ENCODE results near the gene TTC17.
"Not testable (repeated sequence)": the region's sequence is repeated elsewhere in the genome, so short reads cannot be mapped to it uniquely, and the experiment has no call there.

The TTC17 gene

DNA sequence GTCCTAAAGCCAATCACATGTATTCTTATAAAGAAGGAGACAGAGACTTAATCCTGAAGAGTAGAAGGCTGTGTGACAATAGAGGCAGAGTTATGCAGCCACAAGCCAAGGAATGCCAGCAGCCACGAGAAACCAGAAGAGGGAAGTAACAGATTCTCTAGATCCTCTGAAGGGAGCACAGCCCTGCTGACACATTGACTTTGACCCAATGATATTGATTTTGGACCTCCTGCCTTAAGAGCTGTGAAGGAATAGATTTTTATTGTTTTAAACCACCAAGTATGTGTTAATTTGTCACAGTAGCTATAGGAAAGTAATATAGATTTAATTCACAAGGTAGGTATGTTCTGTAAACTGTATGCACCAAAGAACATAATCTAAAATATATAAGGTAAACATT, 103.6 kb downstream of the TTC17 start:
- Histone ChIP-seq H3K4me1 (ENCODE audit: control insufficient read depth in 1 of 2, insufficient read depth in 2 of 2, low read length in 2 of 2) (no peaks in the 10 kb centered on the region), H3K36me3 (ENCODE audit: control insufficient read depth in 1 of 2, insufficient read depth in 2 of 2, low read length in 2 of 2) (peaks cover 49 to 82% of the 10 kb centered on the region in 2 donors), H3K9me3 (ENCODE audit: control insufficient read depth in 1 of 2, low read length in 2 of 2) (peaks cover 0 to 8% of the 10 kb centered on the region in 2 donors), H3K4me3 (ENCODE audit: low read depth in 1 of 2, low read length in 2 of 2) (no peak overlapping the region), H3K27ac (ENCODE audit: low read length) (no peak overlapping the region), H3K27me3 (ENCODE audit: low read depth, low read length) (no peaks in the 10 kb centered on the region)

DNA sequence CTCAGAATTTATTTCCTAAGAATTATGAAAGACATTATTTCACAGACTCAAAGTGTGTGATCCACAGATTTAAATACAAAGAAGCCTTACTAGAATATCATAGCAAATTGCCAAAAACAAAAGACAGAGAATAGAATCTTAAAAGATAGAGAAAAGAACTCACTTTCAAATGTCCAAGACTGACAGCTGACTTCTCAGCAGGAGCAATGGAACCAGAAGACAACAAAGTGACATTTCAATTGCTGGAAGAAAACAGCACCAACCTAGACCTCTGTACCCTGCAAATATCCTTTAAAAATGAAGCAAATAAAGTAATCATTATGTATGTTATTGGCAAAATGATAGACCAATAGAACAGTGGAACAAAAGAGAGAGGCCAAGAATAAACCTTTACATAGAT, 109.2 kb downstream of the TTC17 start:
- no peaks in the 10 kb centered on the region for H3K27me3 ChIP-seq (ENCODE audit: low read depth, low read length)
- peaks cover 28 to 47% of the 10 kb centered on the region in 2 donors for H3K36me3 ChIP-seq (ENCODE audit: control insufficient read depth in 1 of 2, insufficient read depth in 2 of 2, low read length in 2 of 2)
- no peaks in the 10 kb centered on the region for H3K4me1 ChIP-seq (ENCODE audit: control insufficient read depth in 1 of 2, insufficient read depth in 2 of 2, low read length in 2 of 2)
- H3K27ac ChIP-seq (ENCODE audit: low read length), result no peak overlapping the region
- H3K4me3 ChIP-seq (ENCODE audit: low read depth in 1 of 2, low read length in 2 of 2), result no peak overlapping the region
- peaks cover 2 to 6% of the 10 kb centered on the region in 2 donors for H3K9me3 ChIP-seq (ENCODE audit: control insufficient read depth in 1 of 2, low read length in 2 of 2)

DNA sequence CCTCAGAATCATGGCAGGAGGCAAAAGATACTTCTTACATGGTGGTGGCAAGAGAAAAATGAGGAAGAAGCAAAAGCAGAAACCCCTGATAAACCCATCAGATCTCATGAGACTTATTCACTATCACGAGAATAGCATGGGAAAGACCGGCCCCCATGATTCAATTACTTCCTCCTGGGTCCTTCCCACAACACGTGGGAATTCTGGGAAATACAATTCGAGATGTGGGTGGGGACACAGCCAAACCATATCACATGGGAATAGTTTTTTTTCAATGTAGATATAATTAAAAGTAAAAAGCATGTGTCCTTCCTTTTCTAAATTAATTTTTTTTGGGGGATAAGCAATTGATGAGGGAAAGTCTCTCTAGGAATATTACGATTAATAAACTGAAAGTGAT, 118.8 kb downstream of the TTC17 start:
- not testable (repeated sequence) for H3K4me1 ChIP-seq (ENCODE audit: control insufficient read depth in 1 of 2, insufficient read depth in 2 of 2, low read length in 2 of 2); H3K27ac ChIP-seq (ENCODE audit: low read length); H3K27me3 ChIP-seq (ENCODE audit: low read depth, low read length); H3K4me3 ChIP-seq (ENCODE audit: low read depth in 1 of 2, low read length in 2 of 2)
- Histone ChIP-seq H3K36me3 (ENCODE audit: control insufficient read depth in 1 of 2, insufficient read depth in 2 of 2, low read length in 2 of 2) (peaks cover 0 to 13% of the 10 kb centered on the region in 2 donors), H3K9me3 (ENCODE audit: control insufficient read depth in 1 of 2, low read length in 2 of 2) (peaks cover 0 to 16% of the 10 kb centered on the region in 2 donors)

DNA sequence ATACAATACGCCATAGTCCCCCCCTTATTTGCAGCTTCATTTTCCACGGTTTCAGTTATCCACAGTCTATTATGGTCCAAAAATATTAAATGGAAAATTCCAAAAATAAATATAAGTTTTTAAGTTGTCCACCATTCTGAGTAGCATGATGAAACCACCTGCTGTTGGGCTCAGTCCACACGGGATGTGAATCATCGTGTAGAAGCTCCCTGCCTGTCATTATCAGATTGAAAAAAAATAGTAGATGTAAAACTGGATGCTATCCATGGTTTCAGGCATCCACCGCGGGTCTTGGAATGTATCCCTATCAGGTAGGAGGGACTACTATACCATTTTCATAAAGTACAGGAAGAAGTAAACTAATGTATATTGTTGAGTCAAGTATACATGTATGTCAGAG, 127.4 kb downstream of the TTC17 start:
- Histone ChIP-seq H3K4me1 (ENCODE audit: control insufficient read depth in 1 of 2, insufficient read depth in 2 of 2, low read length in 2 of 2) (no peaks in the 10 kb centered on the region), H3K27ac (ENCODE audit: low read length) (no peak overlapping the region), H3K27me3 (ENCODE audit: low read depth, low read length) (no peaks in the 10 kb centered on the region), H3K4me3 (ENCODE audit: low read depth in 1 of 2, low read length in 2 of 2) (no peak overlapping the region), H3K9me3 (ENCODE audit: control insufficient read depth in 1 of 2, low read length in 2 of 2) (no peaks in the 10 kb centered on the region), H3K36me3 (ENCODE audit: control insufficient read depth in 1 of 2, insufficient read depth in 2 of 2, low read length in 2 of 2) (peaks cover 11 to 17% of the 10 kb centered on the region in 2 donors)

DNA sequence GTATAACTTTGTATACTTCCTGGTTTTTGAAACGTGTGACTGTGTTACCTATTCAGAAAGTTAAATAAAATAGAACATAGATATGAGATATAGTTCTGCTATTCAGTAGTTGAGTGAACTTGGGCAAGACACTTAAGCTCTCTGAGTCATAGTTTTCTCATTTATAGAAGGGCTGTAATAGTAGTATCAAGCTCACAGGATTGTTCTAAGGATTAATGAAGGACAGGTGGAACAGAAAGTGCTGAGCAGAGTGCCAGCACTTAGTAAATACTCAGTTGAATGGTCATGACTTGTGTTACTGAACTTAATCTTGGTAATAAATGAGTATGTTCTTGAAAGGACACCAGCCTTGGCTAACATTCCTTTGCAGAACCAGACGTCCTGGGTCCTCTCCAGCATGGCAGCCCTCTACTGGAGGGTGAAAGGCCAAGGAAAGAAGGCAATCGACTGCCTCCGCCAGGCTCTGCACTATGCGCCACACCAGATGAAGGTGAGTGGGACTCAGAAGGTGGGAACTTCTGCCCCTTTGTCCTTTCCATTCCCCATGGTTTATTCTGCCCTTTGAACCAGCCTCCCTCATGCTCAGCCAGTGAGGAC, 131.2 kb downstream of the TTC17 start:
- Histone ChIP-seq H3K9me3 (ENCODE audit: control insufficient read depth in 1 of 2, low read length in 2 of 2) (no peaks in the 10 kb centered on the region), H3K27ac (ENCODE audit: low read length) (no peak overlapping the region), H3K4me1 (ENCODE audit: control insufficient read depth in 1 of 2, insufficient read depth in 2 of 2, low read length in 2 of 2) (no peaks in the 10 kb centered on the region), H3K4me3 (ENCODE audit: low read depth in 1 of 2, low read length in 2 of 2) (no peak overlapping the region), H3K36me3 (ENCODE audit: control insufficient read depth in 1 of 2, insufficient read depth in 2 of 2, low read length in 2 of 2) (peaks cover 39 to 42% of the 10 kb centered on the region in 2 donors), H3K27me3 (ENCODE audit: low read depth, low read length) (no peaks in the 10 kb centered on the region)

GRCh38 chr11:43492701-43493100, 134.0 kb downstream of the TTC17 start:
- no peaks in the 10 kb centered on the region for H3K4me1 ChIP-seq (ENCODE audit: control insufficient read depth in 1 of 2, insufficient read depth in 2 of 2, low read length in 2 of 2)
- peaks cover 39 to 47% of the 10 kb centered on the region in 2 donors for H3K36me3 ChIP-seq (ENCODE audit: control insufficient read depth in 1 of 2, insufficient read depth in 2 of 2, low read length in 2 of 2)
- H3K9me3 ChIP-seq (ENCODE audit: control insufficient read depth in 1 of 2, low read length in 2 of 2), result no peaks in the 10 kb centered on the region
- no peak overlapping the region for H3K27ac ChIP-seq (ENCODE audit: low read length)
- no peaks in the 10 kb centered on the region for H3K27me3 ChIP-seq (ENCODE audit: low read depth, low read length)
- H3K4me3 ChIP-seq (ENCODE audit: low read depth in 1 of 2, low read length in 2 of 2), result no peak overlapping the region

DNA sequence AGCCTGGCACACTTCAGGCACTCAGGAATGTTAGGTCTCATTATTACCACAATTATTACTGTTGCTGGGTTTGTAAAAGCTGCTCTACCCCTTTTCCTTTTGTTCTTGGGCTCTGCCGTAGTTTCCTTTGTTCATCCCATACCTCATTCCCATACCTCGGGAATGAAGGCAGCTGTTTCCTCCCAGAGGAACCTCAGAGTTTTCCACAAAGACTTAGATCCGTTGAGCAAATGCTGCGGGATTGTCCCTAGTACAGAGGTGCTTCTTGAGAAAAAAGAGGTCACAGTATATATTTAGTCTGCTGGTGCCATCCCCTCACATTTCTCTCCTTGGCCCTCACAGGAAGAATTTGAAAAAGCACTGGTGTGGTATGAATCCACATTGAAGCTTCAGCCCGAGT, 134.7 kb downstream of the TTC17 start:
- H3K36me3 ChIP-seq (ENCODE audit: control insufficient read depth in 1 of 2, insufficient read depth in 2 of 2, low read length in 2 of 2), result peaks cover 39 to 47% of the 10 kb centered on the region in 2 donors
- H3K9me3 ChIP-seq (ENCODE audit: control insufficient read depth in 1 of 2, low read length in 2 of 2), result no peaks in the 10 kb centered on the region
- H3K27ac ChIP-seq (ENCODE audit: low read length), result no peak overlapping the region
- no peak overlapping the region for H3K4me3 ChIP-seq (ENCODE audit: low read depth in 1 of 2, low read length in 2 of 2)
- H3K27me3 ChIP-seq (ENCODE audit: low read depth, low read length), result no peaks in the 10 kb centered on the region
- H3K4me1 ChIP-seq (ENCODE audit: control insufficient read depth in 1 of 2, insufficient read depth in 2 of 2, low read length in 2 of 2), result no peaks in the 10 kb centered on the region

GRCh38 chr11:43497144-43497543, 138.4 kb downstream of the TTC17 start:
- Histone ChIP-seq H3K27ac (ENCODE audit: low read length) (no peak overlapping the region), H3K9me3 (ENCODE audit: control insufficient read depth in 1 of 2, low read length in 2 of 2) (no peaks in the 10 kb centered on the region), H3K4me3 (ENCODE audit: low read depth in 1 of 2, low read length in 2 of 2) (no peak overlapping the region), H3K27me3 (ENCODE audit: low read depth, low read length) (no peaks in the 10 kb centered on the region), H3K36me3 (ENCODE audit: control insufficient read depth in 1 of 2, insufficient read depth in 2 of 2, low read length in 2 of 2) (peaks cover 20 to 26% of the 10 kb centered on the region in 2 donors), H3K4me1 (ENCODE audit: control insufficient read depth in 1 of 2, insufficient read depth in 2 of 2, low read length in 2 of 2) (no peaks in the 10 kb centered on the region)

GRCh38 chr11:43498561-43498960, 139.8 kb downstream of the TTC17 start:
- no peaks in the 10 kb centered on the region for H3K9me3 ChIP-seq (ENCODE audit: control insufficient read depth in 1 of 2, low read length in 2 of 2)
- H3K27me3 ChIP-seq (ENCODE audit: low read depth, low read length), result no peaks in the 10 kb centered on the region
- no peak overlapping the region for H3K4me3 ChIP-seq (ENCODE audit: low read depth in 1 of 2, low read length in 2 of 2)
- H3K36me3 ChIP-seq (ENCODE audit: control insufficient read depth in 1 of 2, insufficient read depth in 2 of 2, low read length in 2 of 2), result peaks cover 6 to 12% of the 10 kb centered on the region in 2 donors
- no peaks in the 10 kb centered on the region for H3K4me1 ChIP-seq (ENCODE audit: control insufficient read depth in 1 of 2, insufficient read depth in 2 of 2, low read length in 2 of 2)
- no peak overlapping the region for H3K27ac ChIP-seq (ENCODE audit: low read length)

DNA sequence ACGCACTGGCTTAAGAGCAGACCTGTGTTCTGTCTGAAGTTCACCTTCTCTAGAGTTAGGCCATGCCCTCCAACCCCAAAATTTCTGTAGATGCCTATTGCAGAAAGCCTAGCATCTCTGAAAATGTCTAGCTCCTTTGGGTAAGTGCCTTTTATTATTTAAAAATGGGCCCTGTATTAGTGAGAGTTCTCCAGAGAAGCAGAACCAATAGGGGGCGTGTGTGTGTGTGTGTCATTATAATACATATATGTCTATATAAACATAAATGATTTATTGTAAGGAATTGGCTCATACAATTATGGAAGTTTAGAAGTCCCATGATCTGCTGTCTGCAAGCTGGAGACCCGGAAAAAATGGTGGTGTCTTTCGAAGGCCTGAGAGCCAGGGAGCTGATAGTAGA, 144.7 kb downstream of the TTC17 start:
- H3K27ac ChIP-seq (ENCODE audit: low read length), result no peak overlapping the region
- no peaks in the 10 kb centered on the region for H3K36me3 ChIP-seq (ENCODE audit: control insufficient read depth in 1 of 2, insufficient read depth in 2 of 2, low read length in 2 of 2)
- H3K9me3 ChIP-seq (ENCODE audit: control insufficient read depth in 1 of 2, low read length in 2 of 2), result no peaks in the 10 kb centered on the region
- no peaks in the 10 kb centered on the region for H3K27me3 ChIP-seq (ENCODE audit: low read depth, low read length)
- H3K4me1 ChIP-seq (ENCODE audit: control insufficient read depth in 1 of 2, insufficient read depth in 2 of 2, low read length in 2 of 2), result no peaks in the 10 kb centered on the region
- no peak overlapping the region for H3K4me3 ChIP-seq (ENCODE audit: low read depth in 1 of 2, low read length in 2 of 2)

- H3K9me3 ChIP-seq (ENCODE audit: control insufficient read depth in 1 of 2, low read length in 2 of 2), result no peaks in the 10 kb centered on the region
- H3K27me3 ChIP-seq (ENCODE audit: low read depth, low read length), result no peaks in the 10 kb centered on the region
- H3K27ac ChIP-seq (ENCODE audit: low read length), result no peak overlapping the region
- H3K4me1 ChIP-seq (ENCODE audit: control insufficient read depth in 1 of 2, insufficient read depth in 2 of 2, low read length in 2 of 2), result no peaks in the 10 kb centered on the region
- no peaks in the 10 kb centered on the region for H3K36me3 ChIP-seq (ENCODE audit: control insufficient read depth in 1 of 2, insufficient read depth in 2 of 2, low read length in 2 of 2)
- H3K4me3 ChIP-seq (ENCODE audit: low read depth in 1 of 2, low read length in 2 of 2), result no peak overlapping the region
Observed at GRCh38 chr11:43504316-43504950, 145.7 kb downstream of the TTC17 start.

- no peak overlapping the region for H3K27ac ChIP-seq (ENCODE audit: low read length)
- no peaks in the 10 kb centered on the region for H3K9me3 ChIP-seq (ENCODE audit: control insufficient read depth in 1 of 2, low read length in 2 of 2)
- H3K36me3 ChIP-seq (ENCODE audit: control insufficient read depth in 1 of 2, insufficient read depth in 2 of 2, low read length in 2 of 2), result no peaks in the 10 kb centered on the region
- H3K27me3 ChIP-seq (ENCODE audit: low read depth, low read length), result no peaks in the 10 kb centered on the region
- no peaks in the 10 kb centered on the region for H3K4me1 ChIP-seq (ENCODE audit: control insufficient read depth in 1 of 2, insufficient read depth in 2 of 2, low read length in 2 of 2)
- H3K4me3 ChIP-seq (ENCODE audit: low read depth in 1 of 2, low read length in 2 of 2), result no peak overlapping the region
Observed at GRCh38 chr11:43505171-43505570, 146.5 kb downstream of the TTC17 start.

All from muscle layer of duodenum (tissue), 2 donors.